ENCODE results near the gene LEMD2.

LEMD2 gene

GRCh38 chr6:33819021-33819420 lies 30.1 kb upstream of the LEMD2 start:
- no peak for DNase-seq

- no peak for DNase-seq
Measured at GRCh38 chr6:33818293-33818692, 29.4 kb upstream of the LEMD2 start.

- no peak for DNase-seq
Measured at GRCh38 chr6:33817489-33817888, 28.6 kb upstream of the LEMD2 start.

GRCh38 chr6:33816911-33817310 lies 28.0 kb upstream of the LEMD2 start:
- no peak for DNase-seq

- no peak for DNase-seq
Measured at GRCh38 chr6:33815854-33816253, 26.9 kb upstream of the LEMD2 start.

GRCh38 chr6:33813990-33814985 lies 25.4 kb upstream of the LEMD2 start:
- no peak for DNase-seq

- DNase-seq: no peak
Measured at GRCh38 chr6:33813246-33813904, 24.4 kb upstream of the LEMD2 start.

- peak; percentile 55 for DNase-seq
Measured at GRCh38 chr6:33812669-33813068, 23.7 kb upstream of the LEMD2 start.

GRCh38 chr6:33809594-33809993 lies 20.7 kb upstream of the LEMD2 start:
- no peak for DNase-seq

GRCh38 chr6:33808641-33809180 lies 19.8 kb upstream of the LEMD2 start:
- DNase-seq: no peak

GRCh38 chr6:33807606-33808005 lies 18.7 kb upstream of the LEMD2 start:
- no peak for DNase-seq

GRCh38 chr6:33806841-33807240 lies 17.9 kb upstream of the LEMD2 start:
- DNase-seq: no peak

GRCh38 chr6:33803571-33804053 lies 14.7 kb upstream of the LEMD2 start, which contains the start of gene MLN:
TSS of gene MLN (minus strand) at chr6:33804003. CDS start at chr6:33801163, 2,840 bp downstream.
- DNase-seq: no peak

- DNase-seq: peak; percentile 74
Measured at GRCh38 chr6:33802186-33802958, 13.4 kb upstream of the LEMD2 start.

- no peak for DNase-seq
Measured at GRCh38 chr6:33801611-33802010, 12.7 kb upstream of the LEMD2 start.

GRCh38 chr6:33800248-33800969 lies 11.5 kb upstream of the LEMD2 start:
- no peak for DNase-seq

GRCh38 chr6:33799454-33800113 lies 10.7 kb upstream of the LEMD2 start:
- DNase-seq: peak; percentile 60

GRCh38 chr6:33798343-33798848 lies 9.5 kb upstream of the LEMD2 start:
- no peak for DNase-seq

GRCh38 chr6:33797626-33798342 lies 8.9 kb upstream of the LEMD2 start:
- no peak for DNase-seq

- DNase-seq: no peak
Measured at GRCh38 chr6:33794910-33795623, 6.1 kb upstream of the LEMD2 start.
